Measurements from ENCODE around the gene CNTNAP5. TPM values are rescaled to one million over a fixed set of nuclear protein-coding genes. Genes with fewer than 3 reads are reported as not detected.

CNTNAP5 gene
- total and polyA plus RNA-seq, 2 donors (not counting 3 experiments of a cell fraction or from before 2014, with no cell fraction given), result not detected

DNA sequence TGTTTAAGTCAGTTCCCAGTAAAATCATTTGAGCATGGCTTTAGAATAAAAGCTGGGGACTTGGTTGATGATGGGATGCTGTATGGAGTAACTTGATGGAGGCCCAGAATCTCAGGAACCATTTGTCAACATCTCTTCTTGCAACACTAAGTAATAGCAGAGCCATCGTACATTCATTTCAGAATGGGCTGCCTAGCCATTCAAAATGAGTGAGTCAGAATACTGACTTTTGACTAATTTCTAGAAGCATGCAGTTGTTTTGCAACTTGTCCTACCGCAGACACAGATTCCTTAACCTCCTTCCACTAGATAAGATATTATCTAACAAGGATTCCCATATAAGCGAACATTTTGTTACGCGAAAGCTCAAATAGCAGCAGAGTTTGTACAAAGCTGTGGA lies 229.5 kb downstream of the CNTNAP5 start:
- Histone ChIP-seq H3K4me1 (ENCODE audit: control insufficient read depth, extremely low read depth, insufficient read depth, low read length) (no peaks in the 10 kb centered on the region), H3K9me3 (replicated peaks; ENCODE audit: control insufficient read depth, insufficient read depth, low read length) (peaks cover 5% of the 10 kb centered on the region), H3K4me2 (ENCODE audit: insufficient read depth, low read length) (no peak overlapping the region), H2AFZ (ENCODE audit: low read depth, low read length) (no peak overlapping the region), H3K9me1 (replicated peaks; ENCODE audit: control insufficient read depth, extremely low read depth, insufficient read depth, low read length) (no peaks in the 10 kb centered on the region), H4K20me1 (replicated peaks; ENCODE audit: control insufficient read depth, extremely low read depth, insufficient read depth, low read length) (no peaks in the 10 kb centered on the region), H3K79me2 (ENCODE audit: control insufficient read depth, insufficient read depth, low read length) (no peaks in the 10 kb centered on the region), H3K27ac (ENCODE audit: insufficient read depth, low read depth, low read length) (no peak overlapping the region), H3K27me3 (ENCODE audit: control insufficient read depth in 2 of 2, insufficient read depth in 2 of 2, low read length in 2 of 2) (no peaks in the 10 kb centered on the region), H3K4me3 (replicated peaks in 1 of 3; ENCODE audit: insufficient read depth in 1 of 3, low read depth in 1 of 3, low read length in 3 of 3) (no peak overlapping the region), H3K36me3 (ENCODE audit: control insufficient read depth in 2 of 2, extremely low read depth in 1 of 2, insufficient read depth in 2 of 2, low read length in 2 of 2) (no peaks in the 10 kb centered on the region), H3K9ac (replicated peaks; ENCODE audit: extremely low read depth, insufficient read depth, low read length) (no peak overlapping the region)
- dilution Hi-C loops (cut with MboI; ENCODE audit: extremely low pct_ligation_motif_present, low sequenced_read_pairs), result no loop called here
- BruUV-seq (replicated peaks), result no TSS peak
- intact Hi-C loops (cut with micrococcal nuclease), result no loop called here
- FAIRE-seq (no peak), DNase-seq (ENCODE audit: low read depth, low spot score) (no peak)
- POLR2A ChIA-PET, result no interaction called here
- CTCF ChIA-PET, result no interaction called here
- TF ChIP-seq MYC (IDR thresholded peaks at IDR 0.05; ENCODE audit: low read depth, low read length), result no peak
- TF ChIP-seq, protein P1, sequence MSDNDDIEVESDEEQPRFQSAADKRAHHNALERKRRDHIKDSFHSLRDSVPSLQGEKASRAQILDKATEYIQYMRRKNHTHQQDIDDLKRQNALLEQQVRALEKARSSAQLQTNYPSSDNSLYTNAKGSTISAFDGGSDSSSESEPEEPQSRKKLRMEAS (IDR thresholded peaks at IDR 0.05; ENCODE audit: insufficient read depth, insufficient read length), result no peak
- TF ChIP-seq, protein P2, sequence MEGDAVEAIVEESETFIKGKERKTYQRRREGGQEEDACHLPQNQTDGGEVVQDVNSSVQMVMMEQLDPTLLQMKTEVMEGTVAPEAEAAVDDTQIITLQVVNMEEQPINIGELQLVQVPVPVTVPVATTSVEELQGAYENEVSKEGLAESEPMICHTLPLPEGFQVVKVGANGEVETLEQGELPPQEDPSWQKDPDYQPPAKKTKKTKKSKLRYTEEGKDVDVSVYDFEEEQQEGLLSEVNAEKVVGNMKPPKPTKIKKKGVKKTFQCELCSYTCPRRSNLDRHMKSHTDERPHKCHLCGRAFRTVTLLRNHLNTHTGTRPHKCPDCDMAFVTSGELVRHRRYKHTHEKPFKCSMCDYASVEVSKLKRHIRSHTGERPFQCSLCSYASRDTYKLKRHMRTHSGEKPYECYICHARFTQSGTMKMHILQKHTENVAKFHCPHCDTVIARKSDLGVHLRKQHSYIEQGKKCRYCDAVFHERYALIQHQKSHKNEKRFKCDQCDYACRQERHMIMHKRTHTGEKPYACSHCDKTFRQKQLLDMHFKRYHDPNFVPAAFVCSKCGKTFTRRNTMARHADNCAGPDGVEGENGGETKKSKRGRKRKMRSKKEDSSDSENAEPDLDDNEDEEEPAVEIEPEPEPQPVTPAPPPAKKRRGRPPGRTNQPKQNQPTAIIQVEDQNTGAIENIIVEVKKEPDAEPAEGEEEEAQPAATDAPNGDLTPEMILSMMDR (IDR thresholded peaks at IDR 0.05; ENCODE audit: extremely low read depth in 1 of 2, insufficient read depth in 1 of 2, low read depth in 1 of 2, low read length in 2 of 2), result no peak
- TF ChIP-seq POLR2A (IDR thresholded peaks at IDR 0.05; ENCODE audit: low read depth, low read length), result no peak
- no peak for TF ChIP-seq JUN (IDR thresholded peaks at IDR 0.05; ENCODE audit: borderline replicate concordance, insufficient read depth, insufficient read length, low read depth)
- no peak for TF ChIP-seq GATA2 (IDR thresholded peaks at IDR 0.05; ENCODE audit: insufficient read depth, insufficient read length, low read depth, low read length)
- TF ChIP-seq POLR2AphosphoS5 (IDR thresholded peaks at IDR 0.05; ENCODE audit: insufficient read depth, low read depth, low read length), result no peak
- TF ChIP-seq FOS (IDR thresholded peaks at IDR 0.05; ENCODE audit: borderline replicate concordance, insufficient read depth, low read length), result no peak
- no peak for TF ChIP-seq EZH2 (IDR thresholded peaks at IDR 0.05; ENCODE audit: borderline replicate concordance, low read depth, low read length, severe bottlenecking)

Data from endothelial cell of umbilical vein (primary cell).